ENCODE measurements around the gene ARID3B.

- TF ChIP-seq CTCF (IDR thresholded peaks at IDR 0.05) (no peak), POLR2AphosphoS5 (IDR thresholded peaks at IDR 0.05; ENCODE audit: insufficient read depth in 1 of 2, low read depth in 1 of 2) (no peak), POLR2A (IDR thresholded peaks at IDR 0.05) (no peak)
These were observed 87.9 kb downstream of the ARID3B start for GRCh38 chr15:74628949-74629348.

Measured in vagina (tissue), 2 donors.